WTC11 (cell line): ENCODE measurements around the gene FAM241A. TPM values are rescaled to one million over a fixed set of nuclear protein-coding genes. Genes with fewer than 3 reads are reported as not detected.

ENCODE experiments used
- ATAC-seq: fragments of 200-7000 bp; cut with Tn5 transposase; 2 replicates; pipeline ENCODE4 v1.10.0; 2021; ENCODE audit warnings: mild to moderate bottlenecking, moderate library complexity
- CTCF ChIA-PET: fragments of 300-600 bp; sonication (Branson Sonifier 250); formaldehyde crosslinking; loops from one replicate; lab custom pipeline; 2021; ENCODE audit warnings: antibody characterized with exemption; lab: Charles Lee
- POLR2A ChIA-PET: fragments of 350-600 bp; sonication (Branson Sonifier 250); formaldehyde crosslinking; loops from one replicate; lab custom pipeline; 2021; ENCODE audit warnings: antibody characterized with exemption; lab: Charles Lee
- DNase-seq: peaks from one replicate; pipeline ENCODE4 v3.0.0; 2021; ENCODE audit warnings: low spot score
- H3K27ac Mint-ChIP-seq: 2 replicates; pipeline ENCODE4 v1.8.0; 2021; ENCODE audit warnings: mixed read lengths
- H3K27me3 Mint-ChIP-seq: 2 replicates; pipeline ENCODE4 v1.8.0; 2021; ENCODE audit warnings: low read depth, mild to moderate bottlenecking, moderate library complexity, mixed read lengths
- H3K36me3 Mint-ChIP-seq: 2 replicates; pipeline ENCODE4 v1.8.0; 2021; ENCODE audit warnings: mixed read lengths
- H3K4me1 Mint-ChIP-seq: 2 replicates; pipeline ENCODE4 v1.8.0; 2022; ENCODE audit warnings: mixed read lengths
- H3K4me3 Mint-ChIP-seq: 2 replicates; pipeline ENCODE4 v1.8.0; 2021; ENCODE audit warnings: mild to moderate bottlenecking, moderate library complexity, mixed read lengths
- H3K9me3 Mint-ChIP-seq: 2 replicates; pipeline ENCODE4 v1.8.0; 2021; ENCODE audit warnings: mixed read lengths
- ATF6 ChIP-seq: sonication (generic); formaldehyde crosslinking; IDR thresholded peaks from 2 replicates; pipeline ENCODE4 v1.8.1; 2023; ENCODE audit warnings: mild to moderate bottlenecking, missing genetic modification reagents
- CTCF ChIP-seq: fragments of 200-600 bp; IDR thresholded peaks from 2 replicates; pipeline ENCODE4 v1.8.0; 2022; ENCODE audit warnings: antibody characterized with exemption
- FOXJ3 ChIP-seq: sonication (generic); formaldehyde crosslinking; IDR thresholded peaks from 2 replicates; pipeline ENCODE4 v1.9.0; 2021; ENCODE audit warnings: missing genetic modification reagents, mild to moderate bottlenecking, borderline replicate concordance
- GRHL2 ChIP-seq: fragments of 250-450 bp; sonication (Bioruptor Pico); IDR thresholded peaks from 2 replicates; pipeline ENCODE4 v1.8.0; 2022; ENCODE audit warnings: mild to moderate bottlenecking, moderate library complexity; ENCODE audit not compliant: insufficient replicate concordance, severe bottlenecking
- MYBL2 ChIP-seq: sonication (generic); formaldehyde crosslinking; IDR thresholded peaks from 2 replicates; pipeline ENCODE4 v1.8.1; 2023; ENCODE audit warnings: mild to moderate bottlenecking, moderate library complexity, missing genetic modification reagents
- NFE2L1 ChIP-seq: sonication (generic); formaldehyde crosslinking; IDR thresholded peaks from 2 replicates; pipeline ENCODE4 v1.8.1; 2023; ENCODE audit warnings: missing genetic modification reagents
- NR2C2 ChIP-seq: sonication (generic); formaldehyde crosslinking; IDR thresholded peaks from 2 replicates; pipeline ENCODE4 v1.8.0; 2022; ENCODE audit warnings: mild to moderate bottlenecking, missing genetic modification reagents
- SMAD4 ChIP-seq: sonication (generic); formaldehyde crosslinking; IDR thresholded peaks from 2 replicates; pipeline ENCODE4 v1.8.0; 2022; ENCODE audit warnings: mild to moderate bottlenecking, missing genetic modification reagents
- SOX15 ChIP-seq: fragments of 250-450 bp; sonication (Bioruptor Pico); IDR thresholded peaks from 2 replicates; pipeline ENCODE4 v1.9.0; 2021; ENCODE audit warnings: mild to moderate bottlenecking
- TEAD4 ChIP-seq: sonication (generic); formaldehyde crosslinking; IDR thresholded peaks from 2 replicates; pipeline ENCODE4 v1.8.0; 2022; ENCODE audit warnings: mild to moderate bottlenecking, missing genetic modification reagents
- USF1 ChIP-seq: sonication (generic); formaldehyde crosslinking; IDR thresholded peaks from 2 replicates; pipeline ENCODE4 v1.8.0; 2022; ENCODE audit warnings: mild to moderate bottlenecking, missing genetic modification reagents
- ZNF138 ChIP-seq: sonication (generic); formaldehyde crosslinking; conservative IDR thresholded peaks from 2 replicates; pipeline ENCODE4 v1.8.1; 2022; ENCODE audit warnings: mild to moderate bottlenecking, moderate library complexity, missing genetic modification reagents
- total RNA-seq: library from RNA; stranded (reverse); gene quantifications from 3 replicates; pipeline ENCODE4 v1.2.3, GENCODE V29; 2021
- TF ChIP-seq, protein P1 (sequence below): sonication (generic); formaldehyde crosslinking; IDR thresholded peaks from 2 replicates; pipeline ENCODE4 v1.8.0; 2022; ENCODE audit warnings: mild to moderate bottlenecking, missing genetic modification reagents
- TF ChIP-seq, protein P2 (sequence below): sonication (generic); formaldehyde crosslinking; IDR thresholded peaks from 2 replicates; pipeline ENCODE4 v1.8.1; 2023; ENCODE audit warnings: mild to moderate bottlenecking, missing genetic modification reagents, borderline replicate concordance
- TF ChIP-seq, protein P3 (sequence below): sonication (generic); formaldehyde crosslinking; IDR thresholded peaks from 2 replicates; pipeline ENCODE4 v1.8.0; 2022; ENCODE audit warnings: missing genetic modification reagents
- TF ChIP-seq, protein P4 (sequence below): fragments of 250-450 bp; sonication (Bioruptor Pico); IDR thresholded peaks from 2 replicates; pipeline ENCODE4 v1.9.0; 2021; ENCODE audit warnings: mild to moderate bottlenecking, borderline replicate concordance

The FAM241A gene
- total RNA-seq, 1 experiment from 2014 or later, result 0.22 TPM

DNA sequence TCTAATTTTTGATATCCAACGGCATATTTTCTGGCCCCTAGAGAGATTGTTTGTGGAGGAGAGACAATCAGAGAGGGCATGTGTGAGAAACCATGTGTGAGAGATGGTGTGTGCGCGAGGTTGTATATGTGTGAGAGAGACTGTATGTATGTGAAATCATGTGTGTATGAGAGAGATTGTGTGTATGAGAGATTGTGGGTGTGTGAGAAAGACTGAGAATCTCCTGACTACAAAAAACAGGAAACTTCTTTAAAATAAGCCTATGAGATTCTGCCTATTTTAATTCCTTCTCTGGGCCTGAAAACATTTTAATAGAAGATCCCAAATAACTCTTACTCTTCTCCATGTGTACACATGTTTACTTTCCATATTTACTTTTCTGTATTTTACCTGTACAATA is 1.5 kb upstream of the FAM241A start:
- H3K9me3 Mint-ChIP-seq, result no peaks in the 10 kb centered on the region
- peaks cover 15% of the 10 kb centered on the region for H3K4me1 Mint-ChIP-seq
- H3K27ac Mint-ChIP-seq, result no peak overlapping the region
- no peak for DNase-seq
- CTCF ChIA-PET, result no interaction called here
- ATAC-seq, result no peak
- no peak overlapping the region for H3K4me3 Mint-ChIP-seq
- no peaks in the 10 kb centered on the region for H3K36me3 Mint-ChIP-seq
- TF ChIP-seq ZNF138 (CRISPR knock-in tag), result no peak
- no peak for TF ChIP-seq NFE2L1 (CRISPR knock-in tag)
- no peak for TF ChIP-seq GRHL2 (CRISPR knock-in tag)
- no peak for TF ChIP-seq SOX15 (CRISPR knock-in tag)
- TF ChIP-seq NR2C2 (CRISPR knock-in tag), result no peak
- TF ChIP-seq, protein P1, sequence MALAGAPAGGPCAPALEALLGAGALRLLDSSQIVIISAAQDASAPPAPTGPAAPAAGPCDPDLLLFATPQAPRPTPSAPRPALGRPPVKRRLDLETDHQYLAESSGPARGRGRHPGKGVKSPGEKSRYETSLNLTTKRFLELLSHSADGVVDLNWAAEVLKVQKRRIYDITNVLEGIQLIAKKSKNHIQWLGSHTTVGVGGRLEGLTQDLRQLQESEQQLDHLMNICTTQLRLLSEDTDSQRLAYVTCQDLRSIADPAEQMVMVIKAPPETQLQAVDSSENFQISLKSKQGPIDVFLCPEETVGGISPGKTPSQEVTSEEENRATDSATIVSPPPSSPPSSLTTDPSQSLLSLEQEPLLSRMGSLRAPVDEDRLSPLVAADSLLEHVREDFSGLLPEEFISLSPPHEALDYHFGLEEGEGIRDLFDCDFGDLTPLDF (CRISPR knock-in tag), result no peak
- no peak for TF ChIP-seq ATF6
- TF ChIP-seq TEAD4 (CRISPR knock-in tag), result no peak
- TF ChIP-seq USF1 (CRISPR knock-in tag), result no peak
- TF ChIP-seq, protein P2, sequence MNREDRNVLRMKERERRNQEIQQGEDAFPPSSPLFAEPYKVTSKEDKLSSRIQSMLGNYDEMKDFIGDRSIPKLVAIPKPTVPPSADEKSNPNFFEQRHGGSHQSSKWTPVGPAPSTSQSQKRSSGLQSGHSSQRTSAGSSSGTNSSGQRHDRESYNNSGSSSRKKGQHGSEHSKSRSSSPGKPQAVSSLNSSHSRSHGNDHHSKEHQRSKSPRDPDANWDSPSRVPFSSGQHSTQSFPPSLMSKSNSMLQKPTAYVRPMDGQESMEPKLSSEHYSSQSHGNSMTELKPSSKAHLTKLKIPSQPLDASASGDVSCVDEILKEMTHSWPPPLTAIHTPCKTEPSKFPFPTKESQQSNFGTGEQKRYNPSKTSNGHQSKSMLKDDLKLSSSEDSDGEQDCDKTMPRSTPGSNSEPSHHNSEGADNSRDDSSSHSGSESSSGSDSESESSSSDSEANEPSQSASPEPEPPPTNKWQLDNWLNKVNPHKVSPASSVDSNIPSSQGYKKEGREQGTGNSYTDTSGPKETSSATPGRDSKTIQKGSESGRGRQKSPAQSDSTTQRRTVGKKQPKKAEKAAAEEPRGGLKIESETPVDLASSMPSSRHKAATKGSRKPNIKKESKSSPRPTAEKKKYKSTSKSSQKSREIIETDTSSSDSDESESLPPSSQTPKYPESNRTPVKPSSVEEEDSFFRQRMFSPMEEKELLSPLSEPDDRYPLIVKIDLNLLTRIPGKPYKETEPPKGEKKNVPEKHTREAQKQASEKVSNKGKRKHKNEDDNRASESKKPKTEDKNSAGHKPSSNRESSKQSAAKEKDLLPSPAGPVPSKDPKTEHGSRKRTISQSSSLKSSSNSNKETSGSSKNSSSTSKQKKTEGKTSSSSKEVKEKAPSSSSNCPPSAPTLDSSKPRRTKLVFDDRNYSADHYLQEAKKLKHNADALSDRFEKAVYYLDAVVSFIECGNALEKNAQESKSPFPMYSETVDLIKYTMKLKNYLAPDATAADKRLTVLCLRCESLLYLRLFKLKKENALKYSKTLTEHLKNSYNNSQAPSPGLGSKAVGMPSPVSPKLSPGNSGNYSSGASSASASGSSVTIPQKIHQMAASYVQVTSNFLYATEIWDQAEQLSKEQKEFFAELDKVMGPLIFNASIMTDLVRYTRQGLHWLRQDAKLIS (CRISPR knock-in tag), result no peak
- TF ChIP-seq, protein P3, sequence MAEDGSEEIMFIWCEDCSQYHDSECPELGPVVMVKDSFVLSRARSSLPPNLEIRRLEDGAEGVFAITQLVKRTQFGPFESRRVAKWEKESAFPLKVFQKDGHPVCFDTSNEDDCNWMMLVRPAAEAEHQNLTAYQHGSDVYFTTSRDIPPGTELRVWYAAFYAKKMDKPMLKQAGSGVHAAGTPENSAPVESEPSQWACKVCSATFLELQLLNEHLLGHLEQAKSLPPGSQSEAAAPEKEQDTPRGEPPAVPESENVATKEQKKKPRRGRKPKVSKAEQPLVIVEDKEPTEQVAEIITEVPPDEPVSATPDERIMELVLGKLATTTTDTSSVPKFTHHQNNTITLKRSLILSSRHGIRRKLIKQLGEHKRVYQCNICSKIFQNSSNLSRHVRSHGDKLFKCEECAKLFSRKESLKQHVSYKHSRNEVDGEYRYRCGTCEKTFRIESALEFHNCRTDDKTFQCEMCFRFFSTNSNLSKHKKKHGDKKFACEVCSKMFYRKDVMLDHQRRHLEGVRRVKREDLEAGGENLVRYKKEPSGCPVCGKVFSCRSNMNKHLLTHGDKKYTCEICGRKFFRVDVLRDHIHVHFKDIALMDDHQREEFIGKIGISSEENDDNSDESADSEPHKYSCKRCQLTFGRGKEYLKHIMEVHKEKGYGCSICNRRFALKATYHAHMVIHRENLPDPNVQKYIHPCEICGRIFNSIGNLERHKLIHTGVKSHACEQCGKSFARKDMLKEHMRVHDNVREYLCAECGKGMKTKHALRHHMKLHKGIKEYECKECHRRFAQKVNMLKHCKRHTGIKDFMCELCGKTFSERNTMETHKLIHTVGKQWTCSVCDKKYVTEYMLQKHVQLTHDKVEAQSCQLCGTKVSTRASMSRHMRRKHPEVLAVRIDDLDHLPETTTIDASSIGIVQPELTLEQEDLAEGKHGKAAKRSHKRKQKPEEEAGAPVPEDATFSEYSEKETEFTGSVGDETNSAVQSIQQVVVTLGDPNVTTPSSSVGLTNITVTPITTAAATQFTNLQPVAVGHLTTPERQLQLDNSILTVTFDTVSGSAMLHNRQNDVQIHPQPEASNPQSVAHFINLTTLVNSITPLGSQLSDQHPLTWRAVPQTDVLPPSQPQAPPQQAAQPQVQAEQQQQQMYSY (CRISPR knock-in tag), result no peak
- TF ChIP-seq, protein P4, sequence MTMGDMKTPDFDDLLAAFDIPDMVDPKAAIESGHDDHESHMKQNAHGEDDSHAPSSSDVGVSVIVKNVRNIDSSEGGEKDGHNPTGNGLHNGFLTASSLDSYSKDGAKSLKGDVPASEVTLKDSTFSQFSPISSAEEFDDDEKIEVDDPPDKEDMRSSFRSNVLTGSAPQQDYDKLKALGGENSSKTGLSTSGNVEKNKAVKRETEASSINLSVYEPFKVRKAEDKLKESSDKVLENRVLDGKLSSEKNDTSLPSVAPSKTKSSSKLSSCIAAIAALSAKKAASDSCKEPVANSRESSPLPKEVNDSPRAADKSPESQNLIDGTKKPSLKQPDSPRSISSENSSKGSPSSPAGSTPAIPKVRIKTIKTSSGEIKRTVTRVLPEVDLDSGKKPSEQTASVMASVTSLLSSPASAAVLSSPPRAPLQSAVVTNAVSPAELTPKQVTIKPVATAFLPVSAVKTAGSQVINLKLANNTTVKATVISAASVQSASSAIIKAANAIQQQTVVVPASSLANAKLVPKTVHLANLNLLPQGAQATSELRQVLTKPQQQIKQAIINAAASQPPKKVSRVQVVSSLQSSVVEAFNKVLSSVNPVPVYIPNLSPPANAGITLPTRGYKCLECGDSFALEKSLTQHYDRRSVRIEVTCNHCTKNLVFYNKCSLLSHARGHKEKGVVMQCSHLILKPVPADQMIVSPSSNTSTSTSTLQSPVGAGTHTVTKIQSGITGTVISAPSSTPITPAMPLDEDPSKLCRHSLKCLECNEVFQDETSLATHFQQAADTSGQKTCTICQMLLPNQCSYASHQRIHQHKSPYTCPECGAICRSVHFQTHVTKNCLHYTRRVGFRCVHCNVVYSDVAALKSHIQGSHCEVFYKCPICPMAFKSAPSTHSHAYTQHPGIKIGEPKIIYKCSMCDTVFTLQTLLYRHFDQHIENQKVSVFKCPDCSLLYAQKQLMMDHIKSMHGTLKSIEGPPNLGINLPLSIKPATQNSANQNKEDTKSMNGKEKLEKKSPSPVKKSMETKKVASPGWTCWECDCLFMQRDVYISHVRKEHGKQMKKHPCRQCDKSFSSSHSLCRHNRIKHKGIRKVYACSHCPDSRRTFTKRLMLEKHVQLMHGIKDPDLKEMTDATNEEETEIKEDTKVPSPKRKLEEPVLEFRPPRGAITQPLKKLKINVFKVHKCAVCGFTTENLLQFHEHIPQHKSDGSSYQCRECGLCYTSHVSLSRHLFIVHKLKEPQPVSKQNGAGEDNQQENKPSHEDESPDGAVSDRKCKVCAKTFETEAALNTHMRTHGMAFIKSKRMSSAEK (CRISPR knock-in tag), result no peak
- no peak for TF ChIP-seq FOXJ3 (CRISPR knock-in tag)
- no peak for TF ChIP-seq MYBL2
- TF ChIP-seq CTCF, result no peak
- no peak for TF ChIP-seq SMAD4
- TF ChIP-seq, all 79 proteins: peak for 0
- POLR2A ChIA-PET, result no interaction called here
- H3K27me3 Mint-ChIP-seq, result peaks cover 34% of the 10 kb centered on the region
